Esophagus muscularis mucosa (tissue), 4 donors: ENCODE measurements around the gene EXOC1.

ENCODE experiments used
- EP300 ChIP-seq: sonication (generic); formaldehyde crosslinking; IDR thresholded peaks from one replicate; pipeline ENCODE4 v1.6.1; 2017; ENCODE audit warnings: antibody characterized with exemption
- POLR2A ChIP-seq: fragments of 450-650 bp; IDR thresholded peaks from one replicate; pipeline ENCODE4 v1.6.1; 2017; ENCODE audit warnings: antibody characterized with exemption, moderate library complexity, mild to moderate bottlenecking, low read depth
- POLR2AphosphoS5 ChIP-seq, 2 donors: sonication (generic); formaldehyde crosslinking; IDR thresholded peaks; one replicate each; pipeline ENCODE4 v1.6.1; 2017; ENCODE audit warnings: antibody characterized with exemption in 2 of 2
- TF ChIP-seq, protein P1 (sequence below), 3 experiments: fragments of 200-600 bp in 2 of 3; fragments of 450-650 bp in 1 of 3; sonication (generic) in 2 of 3; IDR thresholded peaks; one replicate each; pipeline ENCODE4 v1.5.1; 2017 to 2019; ENCODE audit warnings: antibody characterized with exemption in 3 of 3, mild to moderate bottlenecking in 2 of 3, moderate library complexity in 1 of 3

DNA sequence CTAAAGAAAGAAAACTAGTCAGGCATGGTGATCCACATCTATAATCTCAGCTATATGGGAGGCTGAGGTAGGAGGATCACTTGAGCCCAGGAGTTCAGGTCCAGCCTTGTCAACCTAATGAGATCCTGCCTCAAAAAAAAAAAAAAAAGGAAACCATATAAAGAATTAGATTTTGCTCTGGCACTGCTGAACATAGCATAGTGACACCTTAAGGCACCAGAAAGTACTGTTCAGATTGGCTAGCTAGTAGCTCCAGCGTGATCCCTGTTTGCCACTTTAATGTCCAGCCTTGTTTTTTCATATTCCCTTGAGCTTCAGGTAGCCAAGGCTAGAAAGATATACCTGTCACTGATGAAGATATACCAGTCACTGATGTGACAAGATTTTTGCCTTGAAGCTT lies 34.1 kb downstream of the EXOC1 start:
- TF ChIP-seq POLR2AphosphoS5 (IDR thresholded peaks at IDR 0.05) (no peak), POLR2A (no peak), EP300 (no peak)
- TF ChIP-seq, protein P1, sequence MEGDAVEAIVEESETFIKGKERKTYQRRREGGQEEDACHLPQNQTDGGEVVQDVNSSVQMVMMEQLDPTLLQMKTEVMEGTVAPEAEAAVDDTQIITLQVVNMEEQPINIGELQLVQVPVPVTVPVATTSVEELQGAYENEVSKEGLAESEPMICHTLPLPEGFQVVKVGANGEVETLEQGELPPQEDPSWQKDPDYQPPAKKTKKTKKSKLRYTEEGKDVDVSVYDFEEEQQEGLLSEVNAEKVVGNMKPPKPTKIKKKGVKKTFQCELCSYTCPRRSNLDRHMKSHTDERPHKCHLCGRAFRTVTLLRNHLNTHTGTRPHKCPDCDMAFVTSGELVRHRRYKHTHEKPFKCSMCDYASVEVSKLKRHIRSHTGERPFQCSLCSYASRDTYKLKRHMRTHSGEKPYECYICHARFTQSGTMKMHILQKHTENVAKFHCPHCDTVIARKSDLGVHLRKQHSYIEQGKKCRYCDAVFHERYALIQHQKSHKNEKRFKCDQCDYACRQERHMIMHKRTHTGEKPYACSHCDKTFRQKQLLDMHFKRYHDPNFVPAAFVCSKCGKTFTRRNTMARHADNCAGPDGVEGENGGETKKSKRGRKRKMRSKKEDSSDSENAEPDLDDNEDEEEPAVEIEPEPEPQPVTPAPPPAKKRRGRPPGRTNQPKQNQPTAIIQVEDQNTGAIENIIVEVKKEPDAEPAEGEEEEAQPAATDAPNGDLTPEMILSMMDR (IDR thresholded peaks at IDR 0.05) = no peak
